HEK293 (cell line): ENCODE data around the gene TNC.

Experiments used
- CTCF ChIA-PET: fragments of 350-600 bp; formaldehyde crosslinking; extraction: SDS; loops from one replicate; lab custom pipeline; 2021; ENCODE audit warnings: antibody characterized with exemption; lab: Yijun Ruan, JAX
- POLR2A ChIA-PET: fragments of 300-600 bp; formaldehyde crosslinking; extraction: SDS; loops from one replicate; lab custom pipeline; 2020; ENCODE audit warnings: antibody characterized with exemption, inconsistent platforms; lab: Yijun Ruan, JAX
- H3K27ac ChIP-seq: fragments of 200-500 bp; sonication (Bioruptor generic); 2 replicates; pipeline ENCODE4 v1.5.1; 2014; ENCODE audit warnings: low read depth, low read length, control low read depth, inconsistent platforms; ENCODE audit errors: extremely low read depth
- H3K36me3 ChIP-seq, 2 experiments: fragments of 200-500 bp in 1 of 2; sonication (Bioruptor generic) in 1 of 2; 1 replicate in 1 of 2; 2 replicates in 1 of 2; pipeline ENCODE4 v1.5.1; 2014 to 2017; ENCODE audit warnings: inconsistent platforms in 2 of 2, low read length in 2 of 2; ENCODE audit not compliant: control insufficient read depth in 2 of 2, insufficient read depth in 1 of 2
- H3K4me1 ChIP-seq: fragments of 200-500 bp; sonication (Bioruptor generic); 2 replicates; pipeline ENCODE4 v1.5.1; 2014; ENCODE audit warnings: mild to moderate bottlenecking, low read length, inconsistent platforms; ENCODE audit not compliant: control insufficient read depth, insufficient read depth
- H3K4me3 ChIP-seq: 2 replicates; pipeline ENCODE4 v1.5.1; 2011; ENCODE audit warnings: low read depth, mild to moderate bottlenecking, control low read depth, low read length, moderate library complexity
- H3K9me3 ChIP-seq: fragments of 200-500 bp; sonication (Bioruptor generic); 2 replicates; pipeline ENCODE4 v1.5.1; 2014; ENCODE audit warnings: low read depth, low read length, inconsistent platforms; ENCODE audit not compliant: control insufficient read depth, insufficient read depth
- BCL11A ChIP-seq: fragments of 450-650 bp; formaldehyde crosslinking; IDR thresholded peaks from 2 replicates; pipeline ENCODE4 v1.5.1; 2016; ENCODE audit warnings: low read depth, missing biosample characterization, missing genetic modification characterization
- EGR2 ChIP-seq: fragments of 450-650 bp; formaldehyde crosslinking; IDR thresholded peaks from 2 replicates; pipeline ENCODE4 v1.5.1; 2016; ENCODE audit warnings: low read depth, missing biosample characterization, missing genetic modification characterization
- GLI2 ChIP-seq: fragments of 450-650 bp; formaldehyde crosslinking; IDR thresholded peaks from 2 replicates; pipeline ENCODE4; 2017; ENCODE audit warnings: missing biosample characterization, missing genetic modification characterization, low read depth, borderline replicate concordance
- GLIS2 ChIP-seq: fragments of 450-650 bp; formaldehyde crosslinking; IDR thresholded peaks from 2 replicates; pipeline ENCODE4 v1.5.1; 2016; ENCODE audit warnings: missing biosample characterization, missing genetic modification characterization
- RBAK ChIP-seq: fragments of 450-650 bp; formaldehyde crosslinking; IDR thresholded peaks from 2 replicates; pipeline ENCODE4 v1.5.1; 2016; ENCODE audit warnings: missing biosample characterization, missing genetic modification characterization
- ZFP3 ChIP-seq: fragments of 450-650 bp; formaldehyde crosslinking; IDR thresholded peaks from 2 replicates; pipeline ENCODE4 v1.5.1; 2016; ENCODE audit warnings: low read depth, missing biosample characterization, missing genetic modification characterization
- ZNF214 ChIP-seq: fragments of 450-650 bp; formaldehyde crosslinking; IDR thresholded peaks from 2 replicates; pipeline ENCODE4 v1.5.1; 2017; ENCODE audit warnings: missing biosample characterization, mild to moderate bottlenecking, missing genetic modification characterization, borderline replicate concordance
- ZNF223 ChIP-seq: fragments of 450-650 bp; formaldehyde crosslinking; IDR thresholded peaks from 2 replicates; pipeline ENCODE4 v1.5.1; 2016; ENCODE audit warnings: missing biosample characterization, missing genetic modification characterization
- ZNF341 ChIP-seq: fragments of 450-650 bp; formaldehyde crosslinking; IDR thresholded peaks from 2 replicates; pipeline ENCODE4; 2016; ENCODE audit warnings: low read depth, missing biosample characterization, missing genetic modification characterization
- ZNF426 ChIP-seq: fragments of 450-650 bp; formaldehyde crosslinking; IDR thresholded peaks from 2 replicates; pipeline ENCODE4 v1.5.1; 2017; ENCODE audit warnings: missing biosample characterization, missing genetic modification characterization, mild to moderate bottlenecking, inconsistent platforms, moderate library complexity
- ZNF548 ChIP-seq: fragments of 450-650 bp; formaldehyde crosslinking; IDR thresholded peaks from 2 replicates; pipeline ENCODE4 v1.5.1; 2016; ENCODE audit warnings: missing biosample characterization, missing genetic modification characterization
- ZNF560 ChIP-seq: fragments of 450-650 bp; formaldehyde crosslinking; IDR thresholded peaks from 2 replicates; pipeline ENCODE4 v1.5.1; 2017; ENCODE audit warnings: missing biosample characterization, missing genetic modification characterization, borderline replicate concordance
- ZNF561 ChIP-seq: fragments of 450-650 bp; IDR thresholded peaks from 2 replicates; pipeline ENCODE4 v1.5.1; 2018; ENCODE audit warnings: missing biosample characterization, missing genetic modification characterization, borderline replicate concordance
- ZNF596 ChIP-seq: fragments of 450-650 bp; IDR thresholded peaks from 2 replicates; pipeline ENCODE4 v1.5.0; 2018; ENCODE audit warnings: missing biosample characterization, mild to moderate bottlenecking, missing genetic modification characterization, moderate library complexity
- ZNF701 ChIP-seq: fragments of 450-650 bp; formaldehyde crosslinking; IDR thresholded peaks from 2 replicates; pipeline ENCODE4 v1.5.1; 2016; ENCODE audit warnings: missing biosample characterization, missing genetic modification characterization
- ZNF707 ChIP-seq: fragments of 450-650 bp; formaldehyde crosslinking; IDR thresholded peaks from 2 replicates; pipeline ENCODE4 v1.5.1; 2016; ENCODE audit warnings: missing biosample characterization, missing genetic modification characterization
- ZNF747 ChIP-seq: fragments of 450-650 bp; formaldehyde crosslinking; IDR thresholded peaks from 2 replicates; pipeline ENCODE4 v1.5.1; 2016; ENCODE audit warnings: missing biosample characterization, missing genetic modification characterization
- ZSCAN23 ChIP-seq: fragments of 450-650 bp; formaldehyde crosslinking; IDR thresholded peaks from 2 replicates; pipeline ENCODE4 v1.5.1; 2016; ENCODE audit warnings: missing biosample characterization, missing genetic modification characterization
- TF ChIP-seq, protein P1 (sequence below): fragments of 450-650 bp; formaldehyde crosslinking; IDR thresholded peaks from 2 replicates; pipeline ENCODE4 v1.5.1; 2016; ENCODE audit warnings: missing biosample characterization, missing genetic modification characterization
- TF ChIP-seq, protein P2 (sequence below): fragments of 450-650 bp; formaldehyde crosslinking; IDR thresholded peaks from 2 replicates; pipeline ENCODE4 v1.5.1; 2016; ENCODE audit warnings: missing biosample characterization, missing genetic modification characterization, borderline replicate concordance
- TF ChIP-seq, protein P3 (sequence below): fragments of 450-650 bp; formaldehyde crosslinking; IDR thresholded peaks from 2 replicates; pipeline ENCODE4 v1.5.1; 2016; ENCODE audit warnings: missing biosample characterization, missing genetic modification characterization
- TF ChIP-seq, protein P4 (sequence below): fragments of 450-650 bp; formaldehyde crosslinking; IDR thresholded peaks from 2 replicates; pipeline ENCODE4 v1.5.1; 2016; ENCODE audit warnings: missing biosample characterization, missing genetic modification characterization

Gene TNC

DNA sequence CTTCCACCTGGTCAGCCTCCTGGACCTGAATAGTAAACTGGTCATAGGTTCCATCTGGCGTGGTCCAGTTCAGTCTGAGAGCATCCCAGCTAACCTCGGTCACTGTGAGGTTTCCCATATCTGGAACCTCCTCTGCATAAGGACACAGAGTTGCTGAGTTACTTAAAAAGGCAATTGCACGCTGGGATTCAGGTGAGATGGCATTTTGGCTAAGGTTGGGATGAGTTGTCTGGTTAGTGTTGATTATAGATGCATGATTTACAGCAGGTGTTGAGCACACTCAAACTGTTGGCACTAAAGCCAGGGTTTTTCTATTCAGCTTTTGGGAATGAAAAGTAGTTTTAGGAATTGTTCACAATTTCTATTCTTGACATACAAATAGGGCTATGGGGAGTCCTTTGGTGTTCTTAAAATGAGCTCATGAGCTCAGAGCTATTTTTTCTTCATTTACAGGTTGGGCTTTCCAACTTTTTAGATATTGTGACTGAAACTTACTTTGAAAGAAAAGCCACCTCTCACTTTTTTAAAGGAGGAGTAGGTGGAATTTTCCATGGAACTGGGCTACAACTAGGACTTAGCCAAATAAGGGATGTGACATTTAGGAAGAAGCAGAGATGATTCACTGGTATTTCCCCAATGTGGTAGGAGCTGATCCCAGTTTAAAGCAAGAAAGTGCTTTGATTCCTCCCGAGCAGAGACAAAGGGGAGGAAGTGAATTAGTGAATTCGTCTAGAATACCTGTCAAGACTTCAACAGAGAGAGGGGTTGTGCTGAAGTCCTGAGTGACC lies 54.7 kb downstream of the TNC start:
- no peaks in the 10 kb centered on the region for H3K4me1 ChIP-seq
- H3K9me3 ChIP-seq: no peaks in the 10 kb centered on the region
- H3K4me3 ChIP-seq: no peak overlapping the region
- H3K27ac ChIP-seq: no peak overlapping the region
- no peak for TF ChIP-seq GLI2 (tag by site-specific recombination)
- H3K36me3 ChIP-seq: no peaks in the 10 kb centered on the region
- ChIA-PET POLR2A (no interaction called here), CTCF (interaction anchor here (1.5 kb wide), 1 partner anchor 153 kb away, joined by 3 read pairs; no protein-coding TSS in a partner anchor)

DNA sequence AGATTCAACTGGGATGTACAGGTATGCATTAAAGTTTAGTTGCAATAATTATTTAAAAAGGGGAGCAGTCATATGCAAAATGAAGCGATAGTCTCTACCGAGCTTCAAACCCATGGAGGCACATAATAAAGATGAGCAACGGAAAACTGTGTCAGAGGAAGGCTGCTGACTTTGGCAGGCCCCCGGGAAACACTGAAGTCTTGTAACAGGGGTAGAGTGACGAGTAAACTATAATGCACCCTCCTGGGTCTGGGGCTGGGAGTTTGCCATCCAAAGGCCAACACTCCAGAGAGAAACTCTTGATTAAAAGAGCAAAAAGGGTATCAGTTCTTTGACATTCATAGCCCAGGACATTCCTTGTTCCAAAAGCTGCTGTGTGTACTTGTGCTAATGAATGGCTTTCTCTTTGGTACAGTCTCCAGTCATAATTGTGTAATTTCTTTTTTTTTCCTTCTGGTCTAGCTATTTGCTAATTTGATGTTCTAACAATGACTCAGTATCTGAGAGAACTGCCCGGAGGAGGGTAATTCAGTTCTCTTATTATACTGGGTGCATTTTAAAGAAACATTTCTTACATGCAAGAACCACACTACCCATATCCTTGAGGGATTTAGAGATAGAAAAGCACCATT lies 59.2 kb downstream of the TNC start:
- POLR2A ChIA-PET: no interaction called here
- no peak overlapping the region for H3K27ac ChIP-seq
- H3K4me3 ChIP-seq: no peak overlapping the region
- H3K36me3 ChIP-seq: no peaks in the 10 kb centered on the region
- no peaks in the 10 kb centered on the region for H3K9me3 ChIP-seq
- TF ChIP-seq, protein P1, sequence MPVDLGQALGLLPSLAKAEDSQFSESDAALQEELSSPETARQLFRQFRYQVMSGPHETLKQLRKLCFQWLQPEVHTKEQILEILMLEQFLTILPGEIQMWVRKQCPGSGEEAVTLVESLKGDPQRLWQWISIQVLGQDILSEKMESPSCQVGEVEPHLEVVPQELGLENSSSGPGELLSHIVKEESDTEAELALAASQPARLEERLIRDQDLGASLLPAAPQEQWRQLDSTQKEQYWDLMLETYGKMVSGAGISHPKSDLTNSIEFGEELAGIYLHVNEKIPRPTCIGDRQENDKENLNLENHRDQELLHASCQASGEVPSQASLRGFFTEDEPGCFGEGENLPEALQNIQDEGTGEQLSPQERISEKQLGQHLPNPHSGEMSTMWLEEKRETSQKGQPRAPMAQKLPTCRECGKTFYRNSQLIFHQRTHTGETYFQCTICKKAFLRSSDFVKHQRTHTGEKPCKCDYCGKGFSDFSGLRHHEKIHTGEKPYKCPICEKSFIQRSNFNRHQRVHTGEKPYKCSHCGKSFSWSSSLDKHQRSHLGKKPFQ (tag by site-specific recombination): no peak
- TF ChIP-seq, protein P2, sequence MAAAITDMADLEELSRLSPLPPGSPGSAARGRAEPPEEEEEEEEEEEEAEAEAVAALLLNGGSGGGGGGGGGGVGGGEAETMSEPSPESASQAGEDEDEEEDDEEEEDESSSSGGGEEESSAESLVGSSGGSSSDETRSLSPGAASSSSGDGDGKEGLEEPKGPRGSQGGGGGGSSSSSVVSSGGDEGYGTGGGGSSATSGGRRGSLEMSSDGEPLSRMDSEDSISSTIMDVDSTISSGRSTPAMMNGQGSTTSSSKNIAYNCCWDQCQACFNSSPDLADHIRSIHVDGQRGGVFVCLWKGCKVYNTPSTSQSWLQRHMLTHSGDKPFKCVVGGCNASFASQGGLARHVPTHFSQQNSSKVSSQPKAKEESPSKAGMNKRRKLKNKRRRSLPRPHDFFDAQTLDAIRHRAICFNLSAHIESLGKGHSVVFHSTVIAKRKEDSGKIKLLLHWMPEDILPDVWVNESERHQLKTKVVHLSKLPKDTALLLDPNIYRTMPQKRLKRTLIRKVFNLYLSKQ (tag by site-specific recombination): no peak
- CTCF ChIA-PET: interaction anchor here (0.7 to 0.9 kb wide), 3 partner anchors 13 to 397 kb away, joined by 3 read pairs; no protein-coding TSS in a partner anchor
- no peaks in the 10 kb centered on the region for H3K4me1 ChIP-seq

DNA sequence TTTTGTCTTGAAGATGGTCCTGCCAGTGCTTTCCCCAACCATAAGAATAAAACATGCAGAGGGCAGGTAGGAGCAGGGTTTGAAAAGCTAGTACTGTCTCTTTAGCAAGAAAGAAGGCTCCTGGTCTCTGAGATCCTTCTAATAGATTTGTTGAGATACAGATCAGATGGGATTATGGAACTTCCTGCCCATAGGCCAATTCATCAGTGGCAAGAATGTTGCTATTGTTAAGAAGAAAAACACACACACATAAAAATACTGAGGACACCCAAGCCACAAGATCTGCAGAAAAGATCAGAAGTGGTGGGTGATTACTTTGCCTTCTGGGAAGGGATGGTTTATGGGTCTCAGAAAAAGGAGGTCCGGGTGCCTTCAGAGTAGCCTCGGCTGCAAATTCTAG lies 59.8 kb downstream of the TNC start:
- Histone ChIP-seq H3K36me3 (no peaks in the 10 kb centered on the region), H3K27ac (no peak overlapping the region), H3K4me3 (no peak overlapping the region), H3K9me3 (no peaks in the 10 kb centered on the region), H3K4me1 (no peaks in the 10 kb centered on the region)
- ChIA-PET POLR2A (no interaction called here), CTCF (interaction anchor here (0.7 kb wide), 1 partner anchor 396 kb away, joined by 3 read pairs; no protein-coding TSS in a partner anchor)
- no peak for TF ChIP-seq ZNF707 (tag by site-specific recombination)
- no peak for TF ChIP-seq ZNF561
- TF ChIP-seq ZNF560 (tag by site-specific recombination): no peak
- no peak for TF ChIP-seq ZNF426 (tag by site-specific recombination)
- TF ChIP-seq EGR2: no peak
- TF ChIP-seq, protein P3, sequence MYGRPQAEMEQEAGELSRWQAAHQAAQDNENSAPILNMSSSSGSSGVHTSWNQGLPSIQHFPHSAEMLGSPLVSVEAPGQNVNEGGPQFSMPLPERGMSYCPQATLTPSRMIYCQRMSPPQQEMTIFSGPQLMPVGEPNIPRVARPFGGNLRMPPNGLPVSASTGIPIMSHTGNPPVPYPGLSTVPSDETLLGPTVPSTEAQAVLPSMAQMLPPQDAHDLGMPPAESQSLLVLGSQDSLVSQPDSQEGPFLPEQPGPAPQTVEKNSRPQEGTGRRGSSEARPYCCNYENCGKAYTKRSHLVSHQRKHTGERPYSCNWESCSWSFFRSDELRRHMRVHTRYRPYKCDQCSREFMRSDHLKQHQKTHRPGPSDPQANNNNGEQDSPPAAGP (tag by site-specific recombination): no peak
- TF ChIP-seq ZNF341: no peak
- no peak for TF ChIP-seq ZNF747 (tag by site-specific recombination)

DNA sequence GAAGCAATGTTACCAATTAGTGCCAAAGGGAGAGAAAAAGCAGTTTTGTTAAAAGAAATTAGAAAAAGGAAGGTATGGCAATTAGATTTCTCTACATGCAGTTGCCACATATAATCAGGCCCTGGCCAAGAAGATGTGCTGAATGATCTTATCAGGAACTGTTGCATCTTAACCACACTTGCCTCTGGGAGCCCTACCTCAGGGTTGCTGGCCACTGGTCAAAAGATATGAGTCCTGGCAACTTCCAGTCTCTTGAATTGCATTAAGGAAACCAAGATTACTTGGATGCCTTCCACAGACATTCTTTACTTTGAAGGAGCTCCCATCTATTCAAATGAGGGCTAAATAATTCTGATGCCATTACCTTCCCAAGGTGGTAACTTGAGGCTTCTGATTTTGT lies 60.4 kb downstream of the TNC start:
- CTCF ChIA-PET: no interaction called here
- Histone ChIP-seq H3K36me3 (no peaks in the 10 kb centered on the region), H3K27ac (no peak overlapping the region), H3K9me3 (no peaks in the 10 kb centered on the region), H3K4me1 (no peaks in the 10 kb centered on the region), H3K4me3 (no peak overlapping the region)
- POLR2A ChIA-PET: no interaction called here
- TF ChIP-seq GLIS2: no peak
- TF ChIP-seq ZNF223: no peak
- no peak for TF ChIP-seq RBAK
- no peak for TF ChIP-seq ZNF701 (tag by site-specific recombination)
- TF ChIP-seq, protein P4, sequence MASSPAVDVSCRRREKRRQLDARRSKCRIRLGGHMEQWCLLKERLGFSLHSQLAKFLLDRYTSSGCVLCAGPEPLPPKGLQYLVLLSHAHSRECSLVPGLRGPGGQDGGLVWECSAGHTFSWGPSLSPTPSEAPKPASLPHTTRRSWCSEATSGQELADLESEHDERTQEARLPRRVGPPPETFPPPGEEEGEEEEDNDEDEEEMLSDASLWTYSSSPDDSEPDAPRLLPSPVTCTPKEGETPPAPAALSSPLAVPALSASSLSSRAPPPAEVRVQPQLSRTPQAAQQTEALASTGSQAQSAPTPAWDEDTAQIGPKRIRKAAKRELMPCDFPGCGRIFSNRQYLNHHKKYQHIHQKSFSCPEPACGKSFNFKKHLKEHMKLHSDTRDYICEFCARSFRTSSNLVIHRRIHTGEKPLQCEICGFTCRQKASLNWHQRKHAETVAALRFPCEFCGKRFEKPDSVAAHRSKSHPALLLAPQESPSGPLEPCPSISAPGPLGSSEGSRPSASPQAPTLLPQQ (tag by site-specific recombination): no peak
- no peak for TF ChIP-seq ZFP3
- no peak for TF ChIP-seq ZNF214 (tag by site-specific recombination)
- no peak for TF ChIP-seq EGR2
- no peak for TF ChIP-seq ZSCAN23
- TF ChIP-seq BCL11A (tag by site-specific recombination): no peak
- no peak for TF ChIP-seq ZNF548
- no peak for TF ChIP-seq ZNF596
